OCI-LY3 (cell line): Measurements from ENCODE around the gene WDR86.

Experiments
- H2AFZ ChIP-seq: fragments of 200-600, 300-600 bp; shearing (Covaris generic); 2 replicates; pipeline ENCODE4 v1.6.0; 2014; ENCODE audit warnings: antibody characterized with exemption, low read depth, low read length
- H3K27ac ChIP-seq: fragments of 200-600, 300-600 bp; sonication (generic); 2 replicates; pipeline ENCODE4 v1.5.1; 2014; ENCODE audit warnings: mild to moderate bottlenecking, low read length, moderate library complexity, mixed read lengths
- H3K27me3 ChIP-seq: fragments of 200-600, 300-600 bp; sonication (generic); 2 replicates; pipeline ENCODE4 v1.6.1; 2014; ENCODE audit warnings: low read depth, low read length, mixed read lengths
- H3K36me3 ChIP-seq: fragments of 200-600, 300-600 bp; sonication (generic); replicated peaks from 2 replicates; pipeline ENCODE3; 2014; ENCODE audit warnings: low read depth, low read length, mixed read lengths
- H3K4me1 ChIP-seq: fragments of 300-600, 200-600 bp; sonication (generic); 2 replicates; pipeline ENCODE4 v1.6.1; 2014; ENCODE audit warnings: low read length, mixed read lengths
- H3K4me2 ChIP-seq: fragments of 200-600, 300-600 bp; sonication (generic); 2 replicates; pipeline ENCODE4 v1.6.1; 2014; ENCODE audit warnings: low read length, mixed read lengths
- H3K4me3 ChIP-seq: fragments of 300-600, 200-600 bp; sonication (generic); 2 replicates; pipeline ENCODE4 v1.5.1; 2014; ENCODE audit warnings: antibody characterized with exemption, mild to moderate bottlenecking, low read length, moderate library complexity
- H3K79me2 ChIP-seq: fragments of 300-600, 200-600 bp; shearing (Covaris generic); 2 replicates; pipeline ENCODE4 v1.6.1; 2014; ENCODE audit warnings: mild to moderate bottlenecking, low read length, mixed read lengths
- H3K9ac ChIP-seq: fragments of 300-600, 200-600 bp; shearing (Covaris generic); 2 replicates; pipeline ENCODE4 v1.6.0; 2014; ENCODE audit warnings: mild to moderate bottlenecking, low read length, moderate library complexity
- H3K9me3 ChIP-seq: fragments of 200-600, 300-600 bp; shearing (Covaris generic); 2 replicates; pipeline ENCODE4 v1.6.1; 2014; ENCODE audit warnings: low read length, mixed read lengths; ENCODE audit not compliant: insufficient read depth
- H4K20me1 ChIP-seq: fragments of 200-600, 300-600 bp; sonication (generic); 2 replicates; pipeline ENCODE4 v1.6.1; 2016; ENCODE audit warnings: low read length, mixed read lengths; ENCODE audit not compliant: insufficient read depth
- CTCF ChIP-seq: fragments of 200-600, 300-600 bp; sonication (generic); IDR thresholded peaks from 2 replicates; pipeline ENCODE4 v1.5.1; 2014; ENCODE audit warnings: antibody characterized with exemption, low read length, low read depth
- EZH2phosphoT487 ChIP-seq: fragments of 200-600 bp; shearing (Covaris generic); IDR thresholded peaks from 2 replicates; pipeline ENCODE4 v1.6.1; 2018; ENCODE audit warnings: antibody characterized with exemption, mixed run types, low read depth

The WDR86 gene

GRCh38 chr7:151410405-151411390 is 860 bp upstream of the WDR86 start:
- Histone ChIP-seq H3K4me3 (no peak overlapping the region), H3K27ac (no peak overlapping the region), H3K27me3 (peaks cover 29% of the 10 kb centered on the region), H2AFZ (no peak overlapping the region), H3K36me3 (no peaks in the 10 kb centered on the region), H3K79me2 (no peaks in the 10 kb centered on the region), H3K9ac (no peak overlapping the region), H3K9me3 (no peaks in the 10 kb centered on the region), H3K4me2 (no peak overlapping the region), H4K20me1 (no peaks in the 10 kb centered on the region; the same call in 1 of the 2 replicates), H3K4me1 (no peaks in the 10 kb centered on the region)
- TF ChIP-seq EZH2phosphoT487 = no peak

GRCh38 chr7:151408839-151409666 is 785 bp downstream of the WDR86 start:
- H2AFZ ChIP-seq = no peak overlapping the region
- H3K79me2 ChIP-seq = no peaks in the 10 kb centered on the region
- H3K27ac ChIP-seq = no peak overlapping the region
- no peaks in the 10 kb centered on the region; the same call in 1 of the 2 replicates for H4K20me1 ChIP-seq
- H3K4me1 ChIP-seq = no peaks in the 10 kb centered on the region
- no peaks in the 10 kb centered on the region for H3K36me3 ChIP-seq
- no peak overlapping the region for H3K4me2 ChIP-seq
- no peak for TF ChIP-seq CTCF
- TF ChIP-seq EZH2phosphoT487 = no peak
- no peak overlapping the region for H3K9ac ChIP-seq
- H3K9me3 ChIP-seq = no peaks in the 10 kb centered on the region
- peaks cover 18% of the 10 kb centered on the region for H3K27me3 ChIP-seq
- H3K4me3 ChIP-seq = no peak overlapping the region

- Histone ChIP-seq H3K4me2 (no peak overlapping the region), H2AFZ (no peak overlapping the region)
Measured at GRCh38 chr7:151408498-151408838, 1.4 kb downstream of the WDR86 start.

More at GRCh38 chr7:151408498-151408838, 1.4 kb downstream of the WDR86 start:
- H4K20me1 ChIP-seq = no peaks in the 10 kb centered on the region; the same call in 1 of the 2 replicates
- no peaks in the 10 kb centered on the region for H3K36me3 ChIP-seq
- H3K4me3 ChIP-seq = no peak overlapping the region
- no peak overlapping the region for H3K27ac ChIP-seq
- no peak overlapping the region for H3K9ac ChIP-seq
- H3K9me3 ChIP-seq = no peaks in the 10 kb centered on the region
- H3K4me1 ChIP-seq = no peaks in the 10 kb centered on the region
- H3K27me3 ChIP-seq = peaks cover 24% of the 10 kb centered on the region
- no peaks in the 10 kb centered on the region for H3K79me2 ChIP-seq
- no peak for TF ChIP-seq EZH2phosphoT487
- TF ChIP-seq CTCF = no peak
